GM21576 (cell line): ENCODE measurements around the gene CCNT2.
A peak's percentile ranks its signal among the peaks of the same experiment; 100 is the strongest.
"Not testable (repeated sequence)": the region's sequence is repeated elsewhere in the genome, so short reads cannot be mapped to it uniquely, and the experiment has no call there.

ENCODE experiments used
- ATAC-seq: cut with Tn5 transposase; IDR thresholded peaks from one replicate; pipeline ENCODE4 v1.9.1; 2021; ENCODE audit warnings: mild to moderate bottlenecking, moderate library complexity; ENCODE audit not compliant: unreplicated experiment

The CCNT2 gene

DNA sequence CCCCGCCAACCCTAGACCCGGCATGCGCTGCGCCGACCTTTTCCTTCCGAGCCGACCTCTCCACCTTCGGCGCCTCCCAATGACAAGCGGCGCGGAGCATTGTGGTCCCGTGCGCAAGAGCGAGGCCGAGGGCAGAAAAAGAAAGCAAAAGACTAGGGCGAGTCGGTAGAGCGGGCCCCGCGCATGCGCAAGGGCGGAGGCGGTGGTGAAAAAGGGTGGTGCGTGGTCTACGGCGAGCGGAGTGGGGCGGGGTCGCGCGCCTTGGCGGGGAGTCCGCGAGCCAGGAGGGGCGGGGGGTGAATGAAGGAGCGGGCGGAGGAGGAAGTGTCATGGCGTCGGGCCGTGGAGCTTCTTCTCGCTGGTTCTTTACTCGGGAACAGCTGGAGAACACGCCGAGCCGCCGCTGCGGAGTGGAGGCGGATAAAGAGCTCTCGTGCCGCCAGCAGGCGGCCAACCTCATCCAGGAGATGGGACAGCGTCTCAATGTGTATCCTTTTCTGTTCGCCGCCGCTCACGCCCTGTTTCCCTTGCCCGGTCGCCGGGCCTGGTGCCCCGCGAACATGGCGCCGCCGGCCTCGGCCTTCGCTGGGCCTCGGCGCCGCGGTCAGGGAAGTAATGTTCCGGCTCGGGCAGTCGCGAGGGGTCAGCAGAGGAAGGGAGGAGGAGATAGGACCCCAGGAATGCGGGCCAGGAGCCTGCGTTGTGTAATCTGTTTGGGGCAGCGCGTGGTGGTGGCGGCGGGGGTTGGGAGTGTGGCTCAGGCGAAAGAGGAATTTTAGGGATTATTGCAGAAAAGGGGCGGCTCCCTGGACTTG is at the start of gene CCNT2:
TSS of gene CCNT2 (plus strand) at position 297 of the 815 bp plus-strand sequence. CDS start at position 330, 33 bp downstream.
- ATAC-seq, result peak; percentile 87

DNA sequence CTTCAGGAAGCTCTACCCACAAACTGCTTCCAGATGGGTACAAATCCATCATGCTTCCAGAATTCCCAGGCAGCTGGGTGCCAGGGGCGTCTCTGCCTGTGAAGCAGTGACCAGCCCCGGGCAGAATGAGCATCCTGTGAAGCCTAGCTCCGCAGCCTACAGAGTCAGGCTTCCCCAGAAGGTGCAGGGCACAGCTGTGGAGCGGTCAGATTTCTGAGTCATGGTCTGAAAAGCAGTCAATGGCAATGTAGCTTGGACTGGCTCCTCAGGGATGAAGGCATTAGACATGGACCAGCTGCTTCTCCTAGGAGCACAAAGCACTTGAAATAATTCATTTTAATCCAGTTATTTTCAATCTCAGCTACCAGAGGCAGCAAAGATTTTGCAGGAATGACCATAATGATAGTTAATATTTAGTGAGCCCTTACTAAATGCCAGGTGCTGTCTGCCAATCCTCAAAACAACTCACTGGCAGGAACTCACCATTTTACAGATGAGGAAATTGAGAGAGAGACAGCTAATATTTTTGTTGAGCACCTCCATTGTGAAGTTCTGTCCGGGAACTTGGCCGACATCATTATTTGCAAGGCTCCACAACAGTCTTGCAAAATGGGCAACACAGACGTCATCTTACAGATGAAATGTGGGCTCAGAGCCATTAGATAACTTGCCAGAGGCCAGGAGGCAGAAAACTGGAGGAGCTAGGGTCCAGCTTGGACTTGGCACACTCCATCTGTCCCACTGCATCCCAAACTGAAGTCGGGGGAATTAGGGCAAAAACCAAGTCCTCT is 48.5 kb upstream of the CCNT2 start:
- no peak for ATAC-seq

DNA sequence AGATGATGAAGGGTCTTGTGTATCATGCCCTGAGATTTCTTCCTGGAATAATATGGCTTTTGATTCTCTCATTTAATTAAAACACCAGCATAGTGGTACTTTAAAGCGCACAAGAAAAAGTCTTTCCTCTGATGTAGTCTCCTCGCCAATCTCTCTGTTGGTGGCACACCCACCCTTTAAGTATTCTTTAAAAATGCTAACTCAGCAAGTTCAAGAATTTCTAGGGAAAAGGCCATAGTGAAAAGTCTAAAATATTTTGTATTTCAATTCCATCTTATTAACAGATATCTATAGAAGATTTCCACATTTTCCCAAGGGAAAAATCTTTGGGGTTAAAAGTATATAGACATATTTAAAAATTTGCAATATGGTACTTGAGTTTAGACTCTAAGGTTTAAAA is 45.5 kb upstream of the CCNT2 start:
- ATAC-seq, result no peak

DNA sequence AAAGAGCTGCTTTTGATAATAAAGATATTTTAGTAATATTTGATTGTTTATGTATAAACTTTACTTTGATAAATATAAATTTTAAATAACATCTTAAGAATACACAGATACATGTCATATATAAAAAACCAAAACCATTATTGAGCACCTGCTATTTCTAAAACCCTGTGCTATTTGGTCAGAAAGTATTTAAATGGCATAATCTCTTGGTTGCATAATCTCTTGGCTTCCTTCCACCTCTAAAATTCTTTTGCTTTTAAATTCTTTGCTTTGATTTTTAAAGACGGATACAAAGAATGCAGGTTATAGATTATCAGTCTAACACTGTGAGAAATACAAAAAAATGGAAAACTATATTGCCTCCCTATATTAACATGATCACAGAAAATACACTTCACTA is 43.3 kb upstream of the CCNT2 start:
- no peak for ATAC-seq

DNA sequence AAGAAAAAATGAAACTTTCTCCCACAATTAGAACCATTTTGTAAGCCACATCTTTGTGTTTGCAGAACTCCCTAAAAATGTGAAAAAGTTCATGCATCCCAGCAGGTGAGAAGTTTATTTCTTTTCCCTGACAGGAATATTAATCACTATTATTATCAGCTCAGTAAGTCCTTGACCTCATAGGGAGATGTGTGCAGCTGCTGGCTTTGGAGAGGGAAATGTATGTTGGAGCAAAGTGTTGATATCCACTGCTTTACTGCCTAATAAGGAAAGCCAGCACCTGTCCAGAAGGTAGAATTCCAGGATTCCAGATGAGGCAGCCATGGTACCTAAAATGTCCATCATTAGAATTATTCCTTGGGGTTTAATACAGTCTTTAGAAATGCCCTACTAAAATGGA is 35.8 kb upstream of the CCNT2 start:
- ATAC-seq, result no peak

DNA sequence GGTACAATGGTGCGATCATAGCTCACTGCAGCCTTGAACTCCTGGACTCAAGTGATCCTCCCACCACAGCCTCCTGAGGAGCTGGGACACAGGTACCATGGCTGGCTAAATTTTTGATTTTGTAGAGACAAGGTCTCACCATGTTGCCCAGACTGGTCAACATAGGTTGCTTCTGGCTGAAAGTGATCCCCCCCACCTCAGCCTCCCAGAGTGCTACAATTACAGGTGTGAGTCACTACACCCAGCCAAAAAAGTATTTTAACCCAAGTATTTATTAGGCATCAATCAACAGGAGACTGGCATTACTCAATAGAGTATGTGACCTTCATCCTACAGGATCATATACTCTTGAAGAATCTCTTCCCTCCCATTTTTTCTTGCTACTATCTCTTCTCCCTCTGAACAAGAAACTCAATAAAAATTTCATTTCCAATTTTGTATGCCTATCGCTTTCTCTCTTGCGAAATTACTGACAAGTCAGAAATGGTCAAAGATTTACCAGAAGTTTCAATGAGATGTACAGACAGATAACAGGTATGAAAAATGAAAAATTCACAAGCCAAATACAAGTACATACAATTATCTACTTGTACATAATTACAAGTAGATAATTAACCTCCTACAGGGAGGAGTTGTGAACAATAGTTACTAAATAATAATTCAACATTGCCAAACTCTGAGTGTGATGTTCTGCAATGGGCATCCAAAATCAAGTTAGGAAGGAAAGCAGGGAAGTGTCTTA is 34.9 kb upstream of the CCNT2 start:
- no peak for ATAC-seq

DNA sequence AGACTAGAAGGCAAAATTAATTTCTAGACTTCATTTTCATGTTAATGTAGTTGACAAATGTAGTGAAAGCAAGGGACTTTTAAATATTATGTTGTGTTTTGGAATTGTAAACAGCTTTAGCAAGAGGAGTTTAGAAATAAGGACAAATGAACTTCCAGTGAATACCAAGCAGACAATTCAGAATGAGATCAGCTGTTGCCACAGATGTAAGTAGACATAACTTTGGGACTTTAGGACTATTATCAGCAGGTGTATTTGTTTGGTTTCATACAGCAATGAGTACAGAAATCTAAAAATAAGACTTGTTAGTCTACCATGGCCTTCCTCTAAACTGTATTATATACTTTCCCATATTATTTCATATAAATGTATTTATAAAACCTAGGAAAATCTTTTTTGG is 34.2 kb upstream of the CCNT2 start:
- no peak for ATAC-seq

DNA sequence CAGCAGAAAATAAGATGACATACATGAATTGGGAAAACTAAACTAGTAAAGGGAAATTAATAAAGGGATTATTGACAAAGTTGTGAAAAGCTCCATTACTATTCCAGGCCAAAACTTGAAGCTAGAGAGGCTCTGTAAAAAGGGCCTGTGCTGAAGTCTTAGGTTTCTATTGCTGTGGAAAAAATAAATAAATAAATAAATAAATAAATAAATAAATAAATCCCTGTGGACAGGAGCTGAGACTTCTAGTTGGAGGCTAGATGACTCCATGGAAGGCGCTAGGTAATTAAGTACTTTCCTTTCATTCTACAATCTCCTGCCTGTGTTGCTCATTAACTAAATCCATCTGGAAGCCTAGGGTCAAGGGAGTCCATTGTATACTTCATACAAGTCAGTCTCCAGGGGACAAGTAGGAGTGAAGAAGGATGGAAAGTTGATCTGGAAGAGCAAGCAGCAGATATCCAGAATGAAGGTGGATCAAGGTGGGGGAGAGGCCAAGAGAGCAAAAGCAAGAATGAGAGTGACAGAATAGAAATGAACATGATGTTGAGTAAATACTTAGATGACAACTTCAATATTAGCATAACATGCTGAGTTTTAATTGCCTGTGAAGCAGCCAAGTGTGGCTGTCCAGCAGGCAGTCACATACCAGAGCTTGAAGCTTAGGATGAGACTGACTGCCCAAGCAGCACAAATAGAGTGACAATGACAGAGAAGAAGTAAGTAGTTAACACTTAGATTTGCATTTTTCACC is 26.2 kb upstream of the CCNT2 start:
- ATAC-seq, result no peak

DNA sequence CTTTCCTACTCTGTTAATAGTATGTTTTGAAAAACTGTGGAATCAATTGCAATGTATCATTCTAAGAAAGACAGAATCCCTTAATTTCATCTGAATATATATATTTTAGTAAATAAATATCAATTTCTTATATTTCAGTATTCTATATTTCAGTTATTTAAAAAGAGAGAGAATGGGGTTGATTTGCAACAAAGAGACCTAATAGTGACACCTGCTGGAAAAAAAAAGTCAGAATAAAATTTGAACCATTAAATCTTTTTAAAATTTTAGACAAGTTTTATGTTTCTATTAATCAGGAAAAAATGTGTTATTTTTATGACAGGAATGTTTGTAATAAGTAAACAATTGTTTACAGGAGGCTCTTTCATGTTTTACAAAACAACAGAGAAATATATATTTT is 20.7 kb upstream of the CCNT2 start:
- ATAC-seq, result no peak

DNA sequence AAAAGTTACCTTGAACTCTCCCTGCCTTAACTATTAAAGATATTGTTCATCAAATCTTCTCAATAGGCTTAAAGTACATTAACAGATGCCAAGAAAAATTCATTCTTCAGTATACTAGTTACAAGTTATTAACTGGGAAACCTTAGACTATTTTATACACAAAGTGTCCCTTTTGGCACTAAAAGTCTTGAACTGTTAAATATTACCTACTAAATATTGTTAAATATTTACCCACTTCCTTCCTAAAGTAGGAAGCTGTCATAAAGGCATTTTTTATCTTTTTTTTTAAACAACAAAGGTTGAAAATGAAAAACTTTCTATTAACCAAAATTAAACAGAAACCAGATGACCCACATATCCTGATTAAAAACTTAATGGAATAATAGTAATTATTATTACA is 19.4 kb upstream of the CCNT2 start:
- no peak for ATAC-seq

DNA sequence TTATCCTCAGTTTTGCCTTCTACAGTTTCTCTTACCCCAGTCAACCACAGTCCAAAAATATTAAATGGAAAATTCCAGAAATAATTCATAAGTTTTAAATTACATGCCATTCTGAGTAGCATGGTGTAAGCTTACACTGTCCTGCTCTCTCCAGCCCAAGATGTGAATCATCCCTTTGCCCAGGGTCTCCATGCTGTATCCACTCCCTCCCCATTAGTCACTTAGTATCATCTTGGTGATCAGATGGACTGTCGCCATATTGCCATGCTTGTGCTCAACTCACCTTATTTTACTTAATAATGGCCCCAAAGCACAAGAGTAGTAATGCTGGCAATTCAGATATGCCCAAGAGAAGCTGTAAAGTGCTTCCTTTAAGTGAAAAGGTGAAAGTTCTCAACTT is 18.5 kb upstream of the CCNT2 start:
- no peak for ATAC-seq

DNA sequence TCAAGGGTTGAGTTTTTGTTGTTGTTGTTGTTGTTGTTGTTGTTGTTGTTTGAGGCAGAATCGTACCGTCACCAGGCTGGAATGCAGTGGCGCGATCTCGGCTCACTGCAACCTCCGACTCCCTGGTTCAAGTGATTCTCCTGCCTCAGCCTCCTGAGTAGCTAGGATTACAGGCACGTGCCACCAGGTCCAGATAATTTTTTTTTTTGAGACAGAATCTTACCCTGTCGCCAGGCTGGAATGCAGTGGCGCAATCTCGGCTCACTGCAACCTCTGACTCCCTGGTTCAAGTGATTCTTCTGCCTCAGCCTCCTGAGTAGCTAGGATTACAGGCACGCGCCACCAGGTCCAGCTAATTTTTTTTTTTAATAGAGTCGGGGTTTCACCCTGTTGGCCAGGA is 14.9 kb upstream of the CCNT2 start:
- ATAC-seq, result not testable (repeated sequence)

DNA sequence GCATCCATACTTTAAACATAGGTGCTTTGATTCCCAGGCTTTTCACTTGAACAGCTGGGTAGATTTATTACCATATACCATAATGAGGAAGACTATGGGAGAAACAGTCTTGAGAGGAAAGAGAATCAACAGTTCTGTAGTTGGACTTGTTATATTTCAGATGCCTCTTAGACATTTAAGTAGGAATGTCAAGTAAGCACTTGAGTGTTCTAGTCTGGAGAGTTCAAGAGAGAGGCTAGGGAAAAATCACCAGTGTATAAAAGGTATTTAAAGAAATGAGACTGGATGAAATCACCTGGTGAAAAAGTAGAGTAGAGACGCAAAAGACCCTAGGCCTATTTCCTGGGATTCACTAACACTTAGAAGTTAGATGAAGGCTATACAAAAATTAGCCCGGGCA is 13.5 kb upstream of the CCNT2 start:
- no peak for ATAC-seq

DNA sequence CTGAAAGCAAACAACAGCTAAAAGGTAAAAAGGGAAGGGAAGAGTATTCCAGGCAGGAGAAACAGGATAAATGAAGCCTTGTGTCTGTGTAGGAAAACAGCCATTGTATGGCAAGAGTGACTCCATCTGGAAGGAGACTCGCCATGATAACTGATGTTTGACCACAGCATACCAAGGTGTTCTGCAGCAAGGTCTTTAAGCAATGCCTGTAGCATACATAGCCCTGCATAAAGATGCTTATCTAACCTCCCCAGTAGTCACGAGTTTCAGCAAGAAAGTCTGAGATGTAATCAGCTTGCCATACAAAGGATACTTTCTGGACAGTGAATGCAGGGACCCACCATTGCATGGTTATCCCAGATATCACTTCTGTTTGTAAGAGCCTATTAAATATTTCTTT is 11.9 kb upstream of the CCNT2 start:
- ATAC-seq, result no peak

DNA sequence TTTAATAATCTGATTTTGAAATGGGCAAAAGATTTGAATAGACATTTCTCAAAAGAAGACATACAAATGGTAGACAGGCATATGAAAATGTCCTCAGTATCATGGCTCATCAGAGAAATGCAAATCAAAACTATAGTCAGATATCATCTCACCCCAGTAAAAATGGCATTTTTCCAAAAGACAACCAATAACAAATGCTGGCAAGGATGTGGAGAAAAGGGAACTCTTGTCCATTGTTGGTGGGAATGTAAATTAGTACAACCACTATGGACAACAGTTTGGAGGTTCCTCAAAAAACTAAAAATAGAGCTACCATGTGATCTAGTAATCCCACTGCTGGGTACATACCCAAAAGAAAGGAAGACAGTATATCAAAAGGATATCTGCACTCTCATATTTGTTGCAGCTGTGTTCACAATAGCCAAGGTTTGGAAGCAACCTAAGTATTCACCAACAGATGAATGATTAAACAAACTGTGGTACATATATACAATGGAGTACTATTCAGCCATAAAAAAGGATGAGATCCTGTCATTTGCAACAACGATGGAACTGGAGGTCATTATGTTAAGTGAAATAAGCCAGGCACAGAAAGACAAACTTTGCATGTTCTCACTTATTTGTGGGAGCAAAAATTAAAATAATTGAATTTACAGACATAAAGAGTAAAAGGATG is 11.0 kb upstream of the CCNT2 start:
- not testable (repeated sequence) for ATAC-seq

DNA sequence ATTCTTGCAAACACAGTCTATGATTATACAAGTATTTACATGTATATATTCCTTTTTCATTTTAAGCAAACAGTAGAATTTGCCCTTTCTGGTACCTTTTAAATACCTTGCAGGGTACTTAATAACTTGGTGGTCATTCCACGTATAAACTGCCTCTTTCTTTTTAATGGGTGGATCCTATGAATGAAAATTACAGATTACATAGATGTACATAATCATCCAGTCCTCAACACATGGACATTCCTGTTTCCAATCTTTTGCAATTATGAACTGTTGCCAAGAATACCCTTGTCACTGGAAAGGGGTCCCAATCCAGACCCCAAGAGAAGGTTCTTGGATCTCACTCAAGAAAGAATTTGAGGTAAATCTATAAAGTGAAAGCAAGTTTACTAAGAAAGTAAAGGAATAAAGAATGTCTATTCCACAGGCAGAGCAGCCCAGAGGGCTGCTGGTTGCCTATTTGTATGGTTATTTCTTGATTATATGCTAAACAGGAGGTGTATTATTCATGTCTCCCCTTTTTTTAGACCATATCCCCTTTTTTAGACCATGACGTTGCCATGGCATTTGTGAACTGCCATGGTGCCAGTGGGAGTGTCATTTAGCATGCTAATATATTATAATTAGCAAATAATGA is 7.7 kb upstream of the CCNT2 start:
- ATAC-seq, result no peak

DNA sequence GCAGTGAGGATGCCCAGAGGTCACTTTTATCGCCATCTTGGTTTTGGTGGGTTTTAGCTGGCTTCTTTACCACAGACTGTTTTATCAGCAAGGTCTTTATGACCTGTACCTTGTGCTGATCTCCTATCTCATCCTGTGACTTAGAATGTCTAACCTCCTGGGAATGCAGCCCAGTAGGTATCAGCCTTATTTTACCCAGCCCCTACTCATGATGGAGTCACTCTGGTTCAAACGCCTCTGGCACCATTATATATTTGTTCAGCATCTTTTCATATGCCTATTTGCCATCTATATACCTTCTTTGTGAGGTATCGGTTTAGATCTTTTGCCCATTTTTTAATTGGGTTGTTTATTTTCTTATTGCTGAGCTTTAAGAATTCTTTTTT is 7.2 kb upstream of the CCNT2 start:
- no peak for ATAC-seq

DNA sequence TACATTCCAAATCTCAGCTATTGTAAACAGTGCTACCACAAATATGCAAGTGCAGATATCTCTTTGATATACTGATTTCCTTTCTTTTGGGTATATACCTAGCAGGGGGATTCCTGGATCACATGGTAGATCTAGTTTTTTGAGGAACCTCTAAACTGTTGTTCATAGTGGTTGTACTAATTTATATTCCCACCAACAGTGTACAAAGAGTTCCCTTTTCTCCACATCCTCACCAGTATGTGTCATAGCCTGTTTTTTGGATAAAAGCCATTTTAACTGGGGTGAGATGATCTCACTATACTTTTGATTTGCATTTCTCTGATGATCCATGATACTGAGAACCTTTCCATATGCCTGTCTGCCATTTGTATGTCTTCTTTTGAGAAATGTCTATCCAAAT is 6.3 kb upstream of the CCNT2 start:
- no peak for ATAC-seq

DNA sequence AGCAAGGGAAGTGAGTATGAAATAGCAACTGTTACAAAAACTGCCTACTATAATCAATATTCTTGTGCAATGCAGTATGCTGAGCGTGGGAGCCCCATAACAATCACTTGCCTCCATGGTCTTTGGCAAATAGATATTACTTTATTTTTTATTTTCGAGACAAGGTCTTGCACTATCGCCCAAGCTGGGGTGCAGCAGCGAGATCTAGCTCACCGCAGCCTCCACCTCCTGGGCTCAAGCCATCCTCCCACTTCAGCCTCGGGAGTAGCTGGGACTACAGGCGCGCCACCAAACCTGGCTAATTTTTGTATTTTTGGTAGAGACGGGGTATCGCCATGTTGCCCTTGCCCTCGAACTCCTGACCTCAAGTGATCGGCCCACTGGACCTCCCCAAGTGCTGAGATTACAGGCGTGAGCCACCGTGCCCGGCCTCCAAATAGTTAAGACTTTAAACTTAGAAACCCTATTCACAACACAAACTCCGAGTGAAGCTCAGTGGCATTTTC is 1.2 kb upstream of the CCNT2 start:
- ATAC-seq, result no peak
